ENCODE results near the gene MYH15.

MYH15 gene

DNA sequence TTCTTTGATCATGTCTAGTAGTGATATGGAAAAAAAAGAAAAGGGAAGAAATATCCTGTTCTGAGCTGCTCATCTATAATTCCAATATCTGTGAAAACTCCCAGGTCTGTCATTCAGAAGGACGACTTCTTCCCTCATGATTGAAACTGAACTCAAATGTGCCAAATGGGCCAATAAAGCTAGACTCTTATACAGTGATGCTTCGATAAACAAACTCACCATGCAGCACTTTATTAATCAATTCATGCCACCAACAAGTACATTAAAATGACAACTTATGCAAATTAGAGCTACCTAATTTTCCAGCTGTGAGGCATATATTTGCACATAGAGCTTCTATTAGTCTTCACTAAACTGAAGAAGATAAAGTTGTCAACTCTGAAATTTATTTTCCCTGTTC is 15.6 kb upstream of the MYH15 start:
- H3K9me3 Mint-ChIP-seq, result no peaks in the 10 kb centered on the region
- peaks cover 46 to 47% of the 10 kb centered on the region in 2 donors for H3K27me3 Mint-ChIP-seq
- H3K4me3 Mint-ChIP-seq, result no peak overlapping the region
- ATAC-seq (replicated peaks) (no peak), DNase-seq (no peak)
- H3K4me1 Mint-ChIP-seq (ENCODE audit: low read depth in 2 of 2), result no peaks in the 10 kb centered on the region
- H3K36me3 Mint-ChIP-seq (ENCODE audit: insufficient read depth), result no peaks in the 10 kb centered on the region
- H3K27ac Mint-ChIP-seq, result no peak overlapping the region

- Mint-ChIP-seq H3K4me3 (no peak overlapping the region), H3K9me3 (no peaks in the 10 kb centered on the region), H3K27me3 (peaks cover 39 to 40% of the 10 kb centered on the region in 2 donors), H3K36me3 (ENCODE audit: insufficient read depth) (no peaks in the 10 kb centered on the region), H3K27ac (no peak overlapping the region), H3K4me1 (ENCODE audit: low read depth in 2 of 2) (no peaks in the 10 kb centered on the region)
- ATAC-seq (replicated peaks) (no peak), DNase-seq (no peak)
Observed at GRCh38 chr3:108525256-108525655, 14.9 kb upstream of the MYH15 start.

DNA sequence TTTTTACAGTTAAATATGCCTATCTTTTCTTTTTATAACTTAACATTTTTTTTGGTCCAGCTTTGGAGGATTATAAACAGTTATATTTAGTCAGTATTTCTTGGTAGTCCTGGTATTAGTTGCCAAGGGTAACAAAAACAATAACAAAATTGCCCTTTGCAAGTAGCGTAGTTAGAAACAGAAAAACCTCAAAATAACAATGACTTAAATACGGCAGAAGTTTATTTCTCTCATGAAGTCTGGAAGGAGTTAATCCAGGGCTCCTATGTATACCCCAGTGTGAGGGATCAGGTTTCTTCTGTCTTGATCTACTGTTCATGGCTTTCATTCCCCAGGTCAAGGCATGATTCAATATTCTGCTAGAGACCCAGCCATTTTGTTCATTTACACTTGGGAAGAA is 14.1 kb upstream of the MYH15 start:
- Mint-ChIP-seq H3K36me3 (ENCODE audit: insufficient read depth) (no peaks in the 10 kb centered on the region), H3K27me3 (peaks cover 32 to 33% of the 10 kb centered on the region in 2 donors), H3K4me1 (ENCODE audit: low read depth in 2 of 2) (no peaks in the 10 kb centered on the region), H3K27ac (no peak overlapping the region), H3K4me3 (no peak overlapping the region), H3K9me3 (no peaks in the 10 kb centered on the region)
- DNase-seq (no peak), ATAC-seq (replicated peaks) (no peak)

DNA sequence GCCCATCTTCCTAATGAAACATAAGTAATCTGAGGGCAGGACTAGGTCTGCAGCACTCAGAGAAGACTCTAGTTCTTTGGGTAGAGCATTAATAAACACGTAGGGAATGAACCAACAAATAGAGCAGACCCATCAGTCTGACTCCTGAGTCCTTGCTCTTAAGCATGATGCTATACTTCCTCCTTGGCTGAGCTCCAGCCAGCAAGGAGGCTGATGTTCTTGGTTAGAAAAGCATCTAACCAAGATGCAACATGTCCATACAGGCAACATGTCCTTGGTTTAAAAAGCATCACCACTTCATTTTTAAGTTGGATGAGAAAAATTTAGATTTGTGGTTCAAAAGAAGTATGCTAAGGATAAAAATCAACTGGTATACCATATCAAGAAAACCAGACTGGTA is 8.5 kb upstream of the MYH15 start:
- Mint-ChIP-seq H3K36me3 (ENCODE audit: insufficient read depth) (no peaks in the 10 kb centered on the region), H3K4me1 (ENCODE audit: low read depth in 2 of 2) (no peaks in the 10 kb centered on the region), H3K27ac (no peak overlapping the region), H3K4me3 (no peak overlapping the region), H3K27me3 (peaks cover 10 to 15% of the 10 kb centered on the region in 2 donors), H3K9me3 (no peaks in the 10 kb centered on the region)
- DNase-seq (no peak), ATAC-seq (replicated peaks) (no peak)

GRCh38 chr3:108516881-108517280 is 6.5 kb upstream of the MYH15 start:
- DNase-seq (no peak), ATAC-seq (replicated peaks) (no peak)
- H3K36me3 Mint-ChIP-seq (ENCODE audit: insufficient read depth), result no peaks in the 10 kb centered on the region
- H3K27ac Mint-ChIP-seq, result no peak overlapping the region
- H3K27me3 Mint-ChIP-seq, result peaks cover 4 to 13% of the 10 kb centered on the region in 2 donors
- H3K9me3 Mint-ChIP-seq, result no peaks in the 10 kb centered on the region
- H3K4me3 Mint-ChIP-seq, result no peak overlapping the region
- H3K4me1 Mint-ChIP-seq (ENCODE audit: low read depth in 2 of 2), result no peaks in the 10 kb centered on the region

DNA sequence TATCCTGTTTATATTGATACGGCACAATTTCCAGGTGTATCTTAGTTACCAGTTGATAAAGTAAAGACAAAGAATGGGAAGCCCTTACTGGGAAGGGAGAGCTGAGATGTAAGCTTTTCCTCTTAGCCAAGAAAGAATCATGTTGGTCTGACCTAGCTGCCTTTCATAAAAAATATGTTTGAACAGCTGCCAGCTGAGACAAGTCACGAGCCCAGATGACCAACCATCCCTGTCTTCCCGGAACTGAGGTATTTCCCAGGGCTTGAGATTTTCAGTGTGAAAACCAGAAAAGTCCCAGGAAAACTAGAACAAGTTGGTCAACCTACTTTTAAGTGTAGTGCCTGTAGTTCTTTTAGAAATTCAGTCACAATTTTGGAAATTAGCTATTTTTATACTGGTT is 3.6 kb upstream of the MYH15 start:
- H3K27me3 Mint-ChIP-seq, result peaks cover 0 to 11% of the 10 kb centered on the region in 2 donors

GRCh38 chr3:108512671-108513070 is 2.3 kb upstream of the MYH15 start:
- H3K9me3 Mint-ChIP-seq, result no peaks in the 10 kb centered on the region
- no peaks in the 10 kb centered on the region for H3K4me1 Mint-ChIP-seq (ENCODE audit: low read depth in 2 of 2)
- DNase-seq, result no peak
- H3K27me3 Mint-ChIP-seq, result peaks cover 0 to 5% of the 10 kb centered on the region in 2 donors
- no peak for ATAC-seq (replicated peaks)
- H3K36me3 Mint-ChIP-seq (ENCODE audit: insufficient read depth), result no peaks in the 10 kb centered on the region
- no peak overlapping the region for H3K27ac Mint-ChIP-seq
- no peak overlapping the region for H3K4me3 Mint-ChIP-seq

More for the DNA sequence above, 3.6 kb upstream of the MYH15 start:
- H3K4me1 Mint-ChIP-seq (ENCODE audit: low read depth in 2 of 2), result no peaks in the 10 kb centered on the region
- no peak overlapping the region for H3K4me3 Mint-ChIP-seq
- no peaks in the 10 kb centered on the region for H3K36me3 Mint-ChIP-seq (ENCODE audit: insufficient read depth)
- H3K9me3 Mint-ChIP-seq, result no peaks in the 10 kb centered on the region
- no peak overlapping the region for H3K27ac Mint-ChIP-seq
- no peak for DNase-seq
- no peak for ATAC-seq (replicated peaks)

GRCh38 chr3:108511490-108511889 is 1.1 kb upstream of the MYH15 start:
- H3K36me3 Mint-ChIP-seq (ENCODE audit: insufficient read depth), result no peaks in the 10 kb centered on the region
- ATAC-seq (replicated peaks), result no peak
- DNase-seq, result no peak
- H3K27me3 Mint-ChIP-seq, result peaks cover 0 to 5% of the 10 kb centered on the region in 2 donors
- H3K27ac Mint-ChIP-seq, result no peak overlapping the region
- H3K4me3 Mint-ChIP-seq, result no peak overlapping the region
- H3K4me1 Mint-ChIP-seq (ENCODE audit: low read depth in 2 of 2), result no peaks in the 10 kb centered on the region
- H3K9me3 Mint-ChIP-seq, result no peaks in the 10 kb centered on the region

- Mint-ChIP-seq H3K4me1 (ENCODE audit: low read depth in 2 of 2) (no peaks in the 10 kb centered on the region), H3K9me3 (no peaks in the 10 kb centered on the region), H3K4me3 (no peak overlapping the region), H3K27me3 (peaks cover 0 to 5% of the 10 kb centered on the region in 2 donors), H3K27ac (no peak overlapping the region), H3K36me3 (ENCODE audit: insufficient read depth) (no peaks in the 10 kb centered on the region)
- DNase-seq (no peak), ATAC-seq (replicated peaks) (no peak)
Observed at GRCh38 chr3:108511055-108511454, 659 bp upstream of the MYH15 start.

DNA sequence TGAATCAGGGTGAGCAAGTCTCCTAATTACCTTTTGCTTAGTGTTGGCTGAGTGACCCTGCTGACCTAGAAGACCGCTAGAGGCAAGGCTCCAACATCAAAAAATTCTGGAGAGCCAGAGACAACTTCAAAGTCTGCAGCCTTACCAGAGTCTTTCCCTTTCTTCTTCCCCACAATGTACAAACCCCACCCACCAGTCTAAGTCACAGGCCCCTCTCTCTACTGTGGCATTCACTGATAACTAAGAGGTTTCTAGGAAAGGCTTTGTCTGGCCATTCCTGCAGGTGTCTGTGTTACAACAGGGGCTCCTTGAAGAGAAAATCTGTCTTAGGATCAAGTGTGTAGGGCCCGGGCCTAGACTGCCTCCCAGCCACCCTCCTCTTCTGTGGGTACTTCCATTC is 525 bp downstream of the MYH15 start:
- ATAC-seq (replicated peaks), result no peak
- no peaks in the 10 kb centered on the region for H3K4me1 Mint-ChIP-seq (ENCODE audit: low read depth in 2 of 2)
- H3K9me3 Mint-ChIP-seq, result no peaks in the 10 kb centered on the region
- DNase-seq, result no peak
- no peak overlapping the region for H3K27ac Mint-ChIP-seq
- no peak overlapping the region for H3K4me3 Mint-ChIP-seq
- H3K36me3 Mint-ChIP-seq (ENCODE audit: insufficient read depth), result no peaks in the 10 kb centered on the region
- no peaks in the 10 kb centered on the region for H3K27me3 Mint-ChIP-seq

DNA sequence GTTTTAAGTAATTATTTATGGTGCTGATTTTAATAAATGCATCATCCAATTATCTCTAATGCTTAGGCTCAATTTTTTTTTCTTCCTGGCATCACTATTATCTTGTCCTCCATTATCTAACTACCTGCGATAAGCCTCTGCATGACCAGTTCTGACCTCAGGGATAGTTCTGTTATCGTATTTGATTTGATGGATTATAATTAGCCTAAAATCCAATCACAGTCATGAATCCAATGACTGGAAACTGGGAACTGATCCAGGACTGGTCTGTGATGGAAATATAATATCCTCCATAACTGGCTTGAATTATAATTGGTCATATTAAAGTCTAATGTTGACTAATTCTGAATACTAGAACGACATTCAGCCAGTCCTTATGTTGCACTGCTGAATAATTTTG is 1.1 kb downstream of the MYH15 start:
- DNase-seq (no peak), ATAC-seq (replicated peaks) (no peak)
- no peaks in the 10 kb centered on the region for H3K27me3 Mint-ChIP-seq
- no peaks in the 10 kb centered on the region for H3K36me3 Mint-ChIP-seq (ENCODE audit: insufficient read depth)
- no peaks in the 10 kb centered on the region for H3K9me3 Mint-ChIP-seq
- H3K4me3 Mint-ChIP-seq, result no peak overlapping the region
- no peak overlapping the region for H3K27ac Mint-ChIP-seq
- no peaks in the 10 kb centered on the region for H3K4me1 Mint-ChIP-seq (ENCODE audit: low read depth in 2 of 2)

- H3K27ac Mint-ChIP-seq, result no peak overlapping the region
- no peak for ATAC-seq (replicated peaks)
- H3K27me3 Mint-ChIP-seq, result no peaks in the 10 kb centered on the region
- no peak overlapping the region for H3K4me3 Mint-ChIP-seq
- no peak for DNase-seq
- no peaks in the 10 kb centered on the region for H3K4me1 Mint-ChIP-seq (ENCODE audit: low read depth in 2 of 2)
- no peaks in the 10 kb centered on the region for H3K36me3 Mint-ChIP-seq (ENCODE audit: insufficient read depth)
- no peaks in the 10 kb centered on the region for H3K9me3 Mint-ChIP-seq
Observed at GRCh38 chr3:108507902-108508301, 2.5 kb downstream of the MYH15 start.

- Mint-ChIP-seq H3K27ac (no peak overlapping the region), H3K4me1 (ENCODE audit: low read depth in 2 of 2) (no peaks in the 10 kb centered on the region), H3K36me3 (ENCODE audit: insufficient read depth) (no peaks in the 10 kb centered on the region), H3K27me3 (no peaks in the 10 kb centered on the region), H3K4me3 (no peak overlapping the region), H3K9me3 (no peaks in the 10 kb centered on the region)
- DNase-seq (no peak), ATAC-seq (replicated peaks) (no peak)
Observed at GRCh38 chr3:108505811-108506210, 4.6 kb downstream of the MYH15 start.

GRCh38 chr3:108503722-108504121 is 6.7 kb downstream of the MYH15 start:
- no peak overlapping the region for H3K4me3 Mint-ChIP-seq
- ATAC-seq (replicated peaks) (no peak), DNase-seq (no peak)
- no peaks in the 10 kb centered on the region for H3K27me3 Mint-ChIP-seq
- no peaks in the 10 kb centered on the region for H3K9me3 Mint-ChIP-seq
- H3K27ac Mint-ChIP-seq, result no peak overlapping the region
- H3K36me3 Mint-ChIP-seq (ENCODE audit: insufficient read depth), result no peaks in the 10 kb centered on the region
- H3K4me1 Mint-ChIP-seq (ENCODE audit: low read depth in 2 of 2), result no peaks in the 10 kb centered on the region

DNA sequence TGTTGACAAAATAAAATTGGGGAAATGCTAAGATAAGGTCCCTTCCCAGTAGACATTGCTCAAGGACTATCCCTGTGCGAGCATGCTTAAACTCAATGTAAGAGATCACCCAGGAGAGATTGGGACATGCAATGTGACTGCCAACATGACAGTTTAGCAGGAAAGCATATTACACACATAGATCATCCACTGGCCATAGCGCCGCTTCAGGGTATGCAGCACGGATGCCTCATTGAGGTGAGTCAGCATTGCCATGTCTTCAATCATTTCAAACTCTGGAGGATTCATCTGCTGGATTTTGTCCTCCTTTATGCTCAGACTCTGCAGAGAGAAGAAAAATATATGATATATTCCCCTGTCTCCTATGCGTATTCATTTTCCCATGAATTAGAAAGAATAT is 8.9 kb downstream of the MYH15 start:
- no peak for ATAC-seq (replicated peaks)
- H3K4me3 Mint-ChIP-seq, result no peak overlapping the region
- DNase-seq, result no peak
- H3K27me3 Mint-ChIP-seq, result no peaks in the 10 kb centered on the region
- no peaks in the 10 kb centered on the region for H3K36me3 Mint-ChIP-seq (ENCODE audit: insufficient read depth)
- no peaks in the 10 kb centered on the region for H3K4me1 Mint-ChIP-seq (ENCODE audit: low read depth in 2 of 2)
- no peaks in the 10 kb centered on the region for H3K9me3 Mint-ChIP-seq
- no peak overlapping the region for H3K27ac Mint-ChIP-seq

All from effector memory CD8-positive, alpha-beta T cell (primary cell).